ENCODE measurements around the gene ATF7.

DNA sequence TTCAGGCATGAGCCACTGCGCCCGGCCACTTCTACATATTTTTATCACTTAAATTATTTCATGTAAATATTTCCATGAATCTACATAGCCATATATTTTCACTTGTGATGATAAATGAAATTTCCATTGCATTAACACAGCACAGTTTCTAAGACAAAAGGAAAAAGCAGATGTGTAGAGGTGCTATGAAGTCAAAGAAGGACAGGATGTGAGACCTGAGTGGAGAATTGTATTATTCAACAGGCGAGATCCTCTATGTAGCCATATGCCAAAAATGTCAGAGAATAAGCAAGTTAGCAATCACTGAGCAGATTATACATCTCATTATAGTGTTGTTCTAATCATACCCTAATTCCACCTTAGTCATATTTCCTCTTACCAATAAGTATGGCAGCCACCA is 38.1 kb downstream of the ATF7 start:
- TF ChIP-seq, protein P1, sequence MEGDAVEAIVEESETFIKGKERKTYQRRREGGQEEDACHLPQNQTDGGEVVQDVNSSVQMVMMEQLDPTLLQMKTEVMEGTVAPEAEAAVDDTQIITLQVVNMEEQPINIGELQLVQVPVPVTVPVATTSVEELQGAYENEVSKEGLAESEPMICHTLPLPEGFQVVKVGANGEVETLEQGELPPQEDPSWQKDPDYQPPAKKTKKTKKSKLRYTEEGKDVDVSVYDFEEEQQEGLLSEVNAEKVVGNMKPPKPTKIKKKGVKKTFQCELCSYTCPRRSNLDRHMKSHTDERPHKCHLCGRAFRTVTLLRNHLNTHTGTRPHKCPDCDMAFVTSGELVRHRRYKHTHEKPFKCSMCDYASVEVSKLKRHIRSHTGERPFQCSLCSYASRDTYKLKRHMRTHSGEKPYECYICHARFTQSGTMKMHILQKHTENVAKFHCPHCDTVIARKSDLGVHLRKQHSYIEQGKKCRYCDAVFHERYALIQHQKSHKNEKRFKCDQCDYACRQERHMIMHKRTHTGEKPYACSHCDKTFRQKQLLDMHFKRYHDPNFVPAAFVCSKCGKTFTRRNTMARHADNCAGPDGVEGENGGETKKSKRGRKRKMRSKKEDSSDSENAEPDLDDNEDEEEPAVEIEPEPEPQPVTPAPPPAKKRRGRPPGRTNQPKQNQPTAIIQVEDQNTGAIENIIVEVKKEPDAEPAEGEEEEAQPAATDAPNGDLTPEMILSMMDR (conservative IDR thresholded peaks at IDR 0.05) = no peak
- TF ChIP-seq EZH2 (IDR thresholded peaks at IDR 0.05; ENCODE audit: low read depth) = no peak

Data from PC-9 (cell line).